ENCODE measurements around the gene PELI1. TPM values are rescaled to one million over a fixed set of nuclear protein-coding genes. Genes with fewer than 3 reads are reported as not detected.

PELI1 gene
- total RNA-seq, 1 donor from 2014 or later = 24.0 TPM

GRCh38 chr2:64126601-64127000, 17.6 kb downstream of the PELI1 start:
- H3K9me3 ChIP-seq (ENCODE audit: control insufficient read depth in 3 of 3, low read length in 3 of 3) = no peaks in the 10 kb centered on the region
- no peak overlapping the region for H3K9ac ChIP-seq (ENCODE audit: low read depth in 1 of 3, low read length in 3 of 3)
- H3K27ac ChIP-seq (ENCODE audit: low read depth, low read length) = no peak overlapping the region
- H3K4me3 ChIP-seq (ENCODE audit: low read length in 3 of 3) = no peak overlapping the region
- no peaks in the 10 kb centered on the region for H3K27me3 ChIP-seq (ENCODE audit: control insufficient read depth in 3 of 3, insufficient read depth in 3 of 3, low read length in 3 of 3)
- no peaks in the 10 kb centered on the region for H3K36me3 ChIP-seq (ENCODE audit: control insufficient read depth in 3 of 3, insufficient read depth in 3 of 3, low read length in 3 of 3)
- peaks cover 0 to 3% (median 0%) of the 10 kb centered on the region in 3 donors for H3K4me1 ChIP-seq (ENCODE audit: control insufficient read depth in 3 of 3, insufficient read depth in 3 of 3, low read length in 3 of 3)

GRCh38 chr2:64124571-64124970, 19.6 kb downstream of the PELI1 start:
- Histone ChIP-seq H3K4me3 (ENCODE audit: low read length in 3 of 3) (no peak overlapping the region), H3K4me1 (ENCODE audit: control insufficient read depth in 3 of 3, insufficient read depth in 3 of 3, low read length in 3 of 3) (peaks cover 0 to 8% (median 2%) of the 10 kb centered on the region in 3 donors), H3K27ac (ENCODE audit: low read depth, low read length) (no peak overlapping the region), H3K9me3 (ENCODE audit: control insufficient read depth in 3 of 3, low read length in 3 of 3) (no peaks in the 10 kb centered on the region), H3K36me3 (ENCODE audit: control insufficient read depth in 3 of 3, insufficient read depth in 3 of 3, low read length in 3 of 3) (peaks cover 0 to 2% (median 0%) of the 10 kb centered on the region in 3 donors), H3K9ac (ENCODE audit: low read depth in 1 of 3, low read length in 3 of 3) (no peak overlapping the region), H3K27me3 (ENCODE audit: control insufficient read depth in 3 of 3, insufficient read depth in 3 of 3, low read length in 3 of 3) (no peaks in the 10 kb centered on the region)

- Histone ChIP-seq H3K9me3 (ENCODE audit: control insufficient read depth in 3 of 3, low read length in 3 of 3) (no peaks in the 10 kb centered on the region), H3K4me3 (ENCODE audit: low read length in 3 of 3) (no peak overlapping the region), H3K4me1 (ENCODE audit: control insufficient read depth in 3 of 3, insufficient read depth in 3 of 3, low read length in 3 of 3) (peaks cover 0 to 8% (median 2%) of the 10 kb centered on the region in 3 donors), H3K9ac (ENCODE audit: low read depth in 1 of 3, low read length in 3 of 3) (no peak overlapping the region), H3K27me3 (ENCODE audit: control insufficient read depth in 3 of 3, insufficient read depth in 3 of 3, low read length in 3 of 3) (no peaks in the 10 kb centered on the region), H3K27ac (ENCODE audit: low read depth, low read length) (no peak overlapping the region), H3K36me3 (ENCODE audit: control insufficient read depth in 3 of 3, insufficient read depth in 3 of 3, low read length in 3 of 3) (peaks cover 0 to 2% (median 0%) of the 10 kb centered on the region in 3 donors)
Observed at GRCh38 chr2:64124168-64124567, 20.1 kb downstream of the PELI1 start.

GRCh38 chr2:64123740-64124139, 20.5 kb downstream of the PELI1 start:
- Histone ChIP-seq H3K9me3 (ENCODE audit: control insufficient read depth in 3 of 3, low read length in 3 of 3) (no peaks in the 10 kb centered on the region), H3K27me3 (ENCODE audit: control insufficient read depth in 3 of 3, insufficient read depth in 3 of 3, low read length in 3 of 3) (no peaks in the 10 kb centered on the region), H3K27ac (ENCODE audit: low read depth, low read length) (no peak overlapping the region), H3K4me1 (ENCODE audit: control insufficient read depth in 3 of 3, insufficient read depth in 3 of 3, low read length in 3 of 3) (peaks cover 0 to 8% (median 2%) of the 10 kb centered on the region in 3 donors), H3K4me3 (ENCODE audit: low read length in 3 of 3) (no peak overlapping the region), H3K9ac (ENCODE audit: low read depth in 1 of 3, low read length in 3 of 3) (no peak overlapping the region), H3K36me3 (ENCODE audit: control insufficient read depth in 3 of 3, insufficient read depth in 3 of 3, low read length in 3 of 3) (peaks cover 0 to 2% (median 0%) of the 10 kb centered on the region in 3 donors)

- H3K36me3 ChIP-seq (ENCODE audit: control insufficient read depth in 3 of 3, insufficient read depth in 3 of 3, low read length in 3 of 3) = peaks cover 0 to 2% (median 0%) of the 10 kb centered on the region in 3 donors
- no peaks in the 10 kb centered on the region for H3K9me3 ChIP-seq (ENCODE audit: control insufficient read depth in 3 of 3, low read length in 3 of 3)
- no peak overlapping the region for H3K4me3 ChIP-seq (ENCODE audit: low read length in 3 of 3)
- H3K9ac ChIP-seq (ENCODE audit: low read depth in 1 of 3, low read length in 3 of 3) = no peak overlapping the region
- peaks cover 0 to 8% (median 2%) of the 10 kb centered on the region in 3 donors for H3K4me1 ChIP-seq (ENCODE audit: control insufficient read depth in 3 of 3, insufficient read depth in 3 of 3, low read length in 3 of 3)
- no peak overlapping the region for H3K27ac ChIP-seq (ENCODE audit: low read depth, low read length)
- no peaks in the 10 kb centered on the region for H3K27me3 ChIP-seq (ENCODE audit: control insufficient read depth in 3 of 3, insufficient read depth in 3 of 3, low read length in 3 of 3)
Observed at GRCh38 chr2:64122358-64122757, 21.9 kb downstream of the PELI1 start.

- H3K9ac ChIP-seq (ENCODE audit: low read depth in 1 of 3, low read length in 3 of 3) = no peak overlapping the region
- H3K4me1 ChIP-seq (ENCODE audit: control insufficient read depth in 3 of 3, insufficient read depth in 3 of 3, low read length in 3 of 3) = peaks cover 0 to 14% (median 2%) of the 10 kb centered on the region in 3 donors
- H3K36me3 ChIP-seq (ENCODE audit: control insufficient read depth in 3 of 3, insufficient read depth in 3 of 3, low read length in 3 of 3) = peaks cover 0 to 2% (median 0%) of the 10 kb centered on the region in 3 donors
- H3K27me3 ChIP-seq (ENCODE audit: control insufficient read depth in 3 of 3, insufficient read depth in 3 of 3, low read length in 3 of 3) = no peaks in the 10 kb centered on the region
- no peaks in the 10 kb centered on the region for H3K9me3 ChIP-seq (ENCODE audit: control insufficient read depth in 3 of 3, low read length in 3 of 3)
- H3K27ac ChIP-seq (ENCODE audit: low read depth, low read length) = no peak overlapping the region
- H3K4me3 ChIP-seq (ENCODE audit: low read length in 3 of 3) = no peak overlapping the region
Observed at GRCh38 chr2:64120928-64121327, 23.3 kb downstream of the PELI1 start.

GRCh38 chr2:64120008-64120407, 24.2 kb downstream of the PELI1 start:
- Histone ChIP-seq H3K4me1 (ENCODE audit: control insufficient read depth in 3 of 3, insufficient read depth in 3 of 3, low read length in 3 of 3) (peaks cover 0 to 14% (median 2%) of the 10 kb centered on the region in 3 donors), H3K36me3 (ENCODE audit: control insufficient read depth in 3 of 3, insufficient read depth in 3 of 3, low read length in 3 of 3) (peaks cover 0 to 2% (median 0%) of the 10 kb centered on the region in 3 donors), H3K9ac (ENCODE audit: low read depth in 1 of 3, low read length in 3 of 3) (no peak overlapping the region), H3K9me3 (ENCODE audit: control insufficient read depth in 3 of 3, low read length in 3 of 3) (no peaks in the 10 kb centered on the region), H3K4me3 (ENCODE audit: low read length in 3 of 3) (no peak overlapping the region), H3K27me3 (ENCODE audit: control insufficient read depth in 3 of 3, insufficient read depth in 3 of 3, low read length in 3 of 3) (no peaks in the 10 kb centered on the region), H3K27ac (ENCODE audit: low read depth, low read length) (no peak overlapping the region)

GRCh38 chr2:64119369-64119768, 24.9 kb downstream of the PELI1 start:
- no peak overlapping the region for H3K27ac ChIP-seq (ENCODE audit: low read depth, low read length)
- no peak overlapping the region for H3K4me3 ChIP-seq (ENCODE audit: low read length in 3 of 3)
- no peak overlapping the region for H3K9ac ChIP-seq (ENCODE audit: low read depth in 1 of 3, low read length in 3 of 3)
- no peaks in the 10 kb centered on the region for H3K27me3 ChIP-seq (ENCODE audit: control insufficient read depth in 3 of 3, insufficient read depth in 3 of 3, low read length in 3 of 3)
- peaks cover 0 to 2% (median 0%) of the 10 kb centered on the region in 3 donors for H3K36me3 ChIP-seq (ENCODE audit: control insufficient read depth in 3 of 3, insufficient read depth in 3 of 3, low read length in 3 of 3)
- H3K4me1 ChIP-seq (ENCODE audit: control insufficient read depth in 3 of 3, insufficient read depth in 3 of 3, low read length in 3 of 3) = peaks cover 0 to 14% (median 2%) of the 10 kb centered on the region in 3 donors
- no peaks in the 10 kb centered on the region for H3K9me3 ChIP-seq (ENCODE audit: control insufficient read depth in 3 of 3, low read length in 3 of 3)

- no peak overlapping the region for H3K4me3 ChIP-seq (ENCODE audit: low read length in 3 of 3)
- H3K27ac ChIP-seq (ENCODE audit: low read depth, low read length) = no peak overlapping the region
- H3K9ac ChIP-seq (ENCODE audit: low read depth in 1 of 3, low read length in 3 of 3) = no peak overlapping the region
- H3K27me3 ChIP-seq (ENCODE audit: control insufficient read depth in 3 of 3, insufficient read depth in 3 of 3, low read length in 3 of 3) = no peaks in the 10 kb centered on the region
- peaks cover 0 to 2% (median 0%) of the 10 kb centered on the region in 3 donors for H3K36me3 ChIP-seq (ENCODE audit: control insufficient read depth in 3 of 3, insufficient read depth in 3 of 3, low read length in 3 of 3)
- H3K9me3 ChIP-seq (ENCODE audit: control insufficient read depth in 3 of 3, low read length in 3 of 3) = no peaks in the 10 kb centered on the region
- peaks cover 0 to 10% (median 2%) of the 10 kb centered on the region in 3 donors for H3K4me1 ChIP-seq (ENCODE audit: control insufficient read depth in 3 of 3, insufficient read depth in 3 of 3, low read length in 3 of 3)
Observed at GRCh38 chr2:64115808-64116598, 28.2 kb downstream of the PELI1 start.

GRCh38 chr2:64114912-64115277, 29.3 kb downstream of the PELI1 start:
- Histone ChIP-seq H3K36me3 (ENCODE audit: control insufficient read depth in 3 of 3, insufficient read depth in 3 of 3, low read length in 3 of 3) (no peaks in the 10 kb centered on the region), H3K9ac (ENCODE audit: low read depth in 1 of 3, low read length in 3 of 3) (no peak overlapping the region), H3K4me3 (ENCODE audit: low read length in 3 of 3) (no peak overlapping the region), H3K27me3 (ENCODE audit: control insufficient read depth in 3 of 3, insufficient read depth in 3 of 3, low read length in 3 of 3) (no peaks in the 10 kb centered on the region), H3K27ac (ENCODE audit: low read depth, low read length) (no peak overlapping the region), H3K9me3 (ENCODE audit: control insufficient read depth in 3 of 3, low read length in 3 of 3) (no peaks in the 10 kb centered on the region), H3K4me1 (ENCODE audit: control insufficient read depth in 3 of 3, insufficient read depth in 3 of 3, low read length in 3 of 3) (peaks cover 0 to 5% (median 0%) of the 10 kb centered on the region in 3 donors)
